Measurements from ENCODE around the gene DCC. TPM values are rescaled to one million over a fixed set of nuclear protein-coding genes. Genes with fewer than 3 reads are reported as not detected.

DCC gene
- total and polyA plus RNA-seq, 2 experiments from 2014 or later, result not detected

DNA sequence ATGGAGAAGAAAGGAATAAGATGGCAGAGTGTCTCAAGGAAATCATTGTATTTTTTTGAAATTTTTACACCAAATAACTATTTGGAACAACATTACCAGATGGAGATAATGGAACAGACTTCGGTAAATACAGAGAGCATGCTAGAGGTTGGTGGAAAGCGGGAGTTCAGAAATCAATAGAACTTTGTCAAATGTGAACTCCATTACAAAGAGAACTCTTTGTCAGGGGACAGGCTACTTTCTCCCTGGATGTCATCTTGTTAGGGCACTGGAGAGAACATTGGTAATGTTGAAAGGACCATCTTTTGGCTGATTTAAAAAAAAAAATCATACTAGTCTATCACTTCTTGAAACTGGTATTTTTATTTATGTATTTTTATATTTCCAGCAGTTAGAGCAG lies 30.8 kb downstream of the DCC start:
- no peaks in the 10 kb centered on the region for H4K20me1 ChIP-seq (ENCODE audit: insufficient read depth)
- no peak overlapping the region for H2AFZ ChIP-seq
- no peak overlapping the region for H3K9ac ChIP-seq
- H3K4me3 ChIP-seq, result no peak overlapping the region
- H3K27ac ChIP-seq, result no peak overlapping the region
- in situ Hi-C loops (cut with MboI), result no loop called here
- no peaks in the 10 kb centered on the region for H3K4me1 ChIP-seq (ENCODE audit: insufficient read depth)
- DNase-seq, result no peak
- no peaks in the 10 kb centered on the region for H3K79me2 ChIP-seq (ENCODE audit: insufficient read depth)
- H3F3A ChIP-seq (ENCODE audit: insufficient read depth), result no peaks in the 10 kb centered on the region
- no peak overlapping the region for H3K4me2 ChIP-seq (ENCODE audit: unreplicated experiment)
- 60 to 62% methylated on average over 2 of the region's 2 CpGs for WGBS, 2 experiments (ENCODE audit: low coverage in 1 of 2, low lambda C conversion rate in 2 of 2, missing lambda C conversion rate in 2 of 2)
- no peaks in the 10 kb centered on the region for H3K36me3 ChIP-seq (ENCODE audit: low read depth)
- H3K27me3 ChIP-seq (replicated peaks; ENCODE audit: insufficient read depth), result no peaks in the 10 kb centered on the region
- TF ChIP-seq EZH2 (IDR thresholded peaks at IDR 0.05; ENCODE audit: insufficient read depth, poor library complexity, severe bottlenecking), result no peak
- TF ChIP-seq EZH2phosphoT487 (IDR thresholded peaks at IDR 0.05; ENCODE audit: insufficient read depth, low read depth), result no peak
- no peaks in the 10 kb centered on the region for H3K9me2 ChIP-seq (ENCODE audit: insufficient read depth)
- H3K9me3 ChIP-seq (ENCODE audit: low read depth), result no peaks in the 10 kb centered on the region

- DNase-seq, result no peak
Measured at GRCh38 chr18:52376104-52376503, 36.1 kb downstream of the DCC start.

GRCh38 chr18:52377094-52377493 lies 37.1 kb downstream of the DCC start:
- H3K4me1 ChIP-seq (ENCODE audit: insufficient read depth), result no peaks in the 10 kb centered on the region
- no peak overlapping the region for H2AFZ ChIP-seq
- DNase-seq, result no peak
- TF ChIP-seq EZH2 (IDR thresholded peaks at IDR 0.05; ENCODE audit: insufficient read depth, poor library complexity, severe bottlenecking) (no peak), EZH2phosphoT487 (IDR thresholded peaks at IDR 0.05; ENCODE audit: insufficient read depth, low read depth) (no peak)
- no peak overlapping the region for H3K4me3 ChIP-seq
- H3K4me2 ChIP-seq (ENCODE audit: unreplicated experiment), result no peak overlapping the region
- no peaks in the 10 kb centered on the region for H3K27me3 ChIP-seq (replicated peaks; ENCODE audit: insufficient read depth)
- H4K20me1 ChIP-seq (ENCODE audit: insufficient read depth), result no peaks in the 10 kb centered on the region
- H3K79me2 ChIP-seq (ENCODE audit: insufficient read depth), result no peaks in the 10 kb centered on the region
- no peaks in the 10 kb centered on the region for H3F3A ChIP-seq (ENCODE audit: insufficient read depth)
- no peaks in the 10 kb centered on the region for H3K36me3 ChIP-seq (ENCODE audit: low read depth)
- no peaks in the 10 kb centered on the region for H3K9me2 ChIP-seq (ENCODE audit: insufficient read depth)
- H3K9me3 ChIP-seq (ENCODE audit: low read depth), result no peaks in the 10 kb centered on the region
- in situ Hi-C loops (cut with MboI), result loop anchor here (25.0 kb wide), 1 partner anchor 90 kb away; no protein-coding TSS in a partner anchor
- H3K9ac ChIP-seq, result no peak overlapping the region
- H3K27ac ChIP-seq, result no peak overlapping the region

More at GRCh38 chr18:52376104-52376503, 36.1 kb downstream of the DCC start:
- H2AFZ ChIP-seq, result no peak overlapping the region
- no peak overlapping the region for H3K4me3 ChIP-seq
- H3K9me3 ChIP-seq (ENCODE audit: low read depth), result no peaks in the 10 kb centered on the region
- no peaks in the 10 kb centered on the region for H4K20me1 ChIP-seq (ENCODE audit: insufficient read depth)
- H3K27ac ChIP-seq, result no peak overlapping the region
- no peaks in the 10 kb centered on the region for H3K27me3 ChIP-seq (replicated peaks; ENCODE audit: insufficient read depth)
- no peaks in the 10 kb centered on the region for H3K79me2 ChIP-seq (ENCODE audit: insufficient read depth)
- no peaks in the 10 kb centered on the region for H3F3A ChIP-seq (ENCODE audit: insufficient read depth)
- in situ Hi-C loops (cut with MboI), result loop anchor here (25.0 kb wide), 1 partner anchor 89 kb away; no protein-coding TSS in a partner anchor
- H3K9ac ChIP-seq, result no peak overlapping the region
- no peak overlapping the region for H3K4me2 ChIP-seq (ENCODE audit: unreplicated experiment)
- TF ChIP-seq EZH2phosphoT487 (IDR thresholded peaks at IDR 0.05; ENCODE audit: insufficient read depth, low read depth) (no peak), EZH2 (IDR thresholded peaks at IDR 0.05; ENCODE audit: insufficient read depth, poor library complexity, severe bottlenecking) (no peak)
- no peaks in the 10 kb centered on the region for H3K9me2 ChIP-seq (ENCODE audit: insufficient read depth)
- no peaks in the 10 kb centered on the region for H3K36me3 ChIP-seq (ENCODE audit: low read depth)
- H3K4me1 ChIP-seq (ENCODE audit: insufficient read depth), result no peaks in the 10 kb centered on the region
- WGBS, 2 experiments (ENCODE audit: low coverage in 1 of 2, low lambda C conversion rate in 2 of 2, missing lambda C conversion rate in 2 of 2), result 0 to 5% methylated on average over 1 of the region's 1 CpG

DNA sequence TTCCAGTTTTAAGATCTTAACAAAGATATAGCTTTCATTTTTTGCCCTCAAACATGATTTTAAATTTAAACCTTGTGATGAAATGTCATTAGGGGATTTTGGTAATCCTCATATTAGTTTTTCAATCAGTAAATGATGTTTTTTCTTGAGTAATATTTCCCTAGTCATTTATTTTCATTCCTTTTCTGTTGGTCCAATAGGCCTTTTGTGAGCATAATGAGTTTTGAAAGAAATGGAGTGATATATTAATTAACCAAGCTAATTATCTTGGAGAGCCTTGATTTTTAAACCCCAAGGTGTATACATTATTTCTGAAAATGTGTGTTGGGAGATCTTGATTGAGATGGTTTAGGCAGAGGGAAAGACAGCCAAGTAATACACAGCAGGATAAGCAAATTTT lies 46.3 kb downstream of the DCC start:
- H2AFZ ChIP-seq, result no peak overlapping the region
- no peak for DNase-seq
- in situ Hi-C loops (cut with MboI), result loop anchor here (25.0 kb wide), 1 partner anchor 99 kb away; no protein-coding TSS in a partner anchor
- no peak overlapping the region for H3K9ac ChIP-seq
- no peaks in the 10 kb centered on the region for H3K27me3 ChIP-seq (replicated peaks; ENCODE audit: insufficient read depth)
- TF ChIP-seq EZH2 (IDR thresholded peaks at IDR 0.05; ENCODE audit: insufficient read depth, poor library complexity, severe bottlenecking) (no peak), EZH2phosphoT487 (IDR thresholded peaks at IDR 0.05; ENCODE audit: insufficient read depth, low read depth) (no peak)
- H3K4me3 ChIP-seq, result no peak overlapping the region
- no peaks in the 10 kb centered on the region for H3K9me3 ChIP-seq (ENCODE audit: low read depth)
- H3K27ac ChIP-seq, result no peak overlapping the region
- H3K79me2 ChIP-seq (ENCODE audit: insufficient read depth), result no peaks in the 10 kb centered on the region
- H3F3A ChIP-seq (ENCODE audit: insufficient read depth), result no peaks in the 10 kb centered on the region
- H3K4me1 ChIP-seq (ENCODE audit: insufficient read depth), result no peaks in the 10 kb centered on the region
- H4K20me1 ChIP-seq (ENCODE audit: insufficient read depth), result no peaks in the 10 kb centered on the region
- no peak overlapping the region for H3K4me2 ChIP-seq (ENCODE audit: unreplicated experiment)
- H3K9me2 ChIP-seq (ENCODE audit: insufficient read depth), result no peaks in the 10 kb centered on the region
- H3K36me3 ChIP-seq (ENCODE audit: low read depth), result no peaks in the 10 kb centered on the region

DNA sequence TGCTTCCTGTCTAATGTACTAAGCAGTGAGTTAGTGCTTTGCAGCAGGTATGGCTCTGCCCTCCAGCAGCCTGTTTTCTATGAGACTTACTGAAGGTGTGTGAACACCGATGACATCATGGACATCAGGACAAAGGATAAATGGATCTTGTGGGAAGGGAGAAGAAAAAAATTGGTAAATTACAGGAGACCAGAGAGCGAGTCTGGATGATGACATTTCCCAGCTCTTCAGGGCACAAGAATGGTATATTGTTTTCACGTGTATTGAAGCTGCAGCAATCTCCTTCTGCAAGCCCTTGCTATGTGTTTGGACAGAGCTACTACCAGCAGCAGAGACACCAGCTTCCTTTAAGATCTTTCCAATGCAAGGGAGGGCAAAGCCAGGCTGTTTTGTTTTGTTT lies 47.2 kb downstream of the DCC start:
- Histone ChIP-seq H2AFZ (no peak overlapping the region), H4K20me1 (ENCODE audit: insufficient read depth) (no peaks in the 10 kb centered on the region), H3K27me3 (replicated peaks; ENCODE audit: insufficient read depth) (no peaks in the 10 kb centered on the region), H3K9me2 (ENCODE audit: insufficient read depth) (no peaks in the 10 kb centered on the region), H3K36me3 (ENCODE audit: low read depth) (no peaks in the 10 kb centered on the region), H3K4me2 (ENCODE audit: unreplicated experiment) (no peak overlapping the region), H3K4me1 (ENCODE audit: insufficient read depth) (no peaks in the 10 kb centered on the region), H3K4me3 (no peak overlapping the region), H3K27ac (no peak overlapping the region), H3F3A (ENCODE audit: insufficient read depth) (no peaks in the 10 kb centered on the region), H3K9me3 (ENCODE audit: low read depth) (no peaks in the 10 kb centered on the region), H3K9ac (no peak overlapping the region), H3K79me2 (ENCODE audit: insufficient read depth) (no peaks in the 10 kb centered on the region)
- in situ Hi-C loops (cut with MboI), result loop anchor here (25.0 kb wide), 1 partner anchor 100 kb away; no protein-coding TSS in a partner anchor
- WGBS, 2 experiments (ENCODE audit: low coverage in 1 of 2, low lambda C conversion rate in 2 of 2, missing lambda C conversion rate in 2 of 2), result 38 to 41% methylated on average over 3 of the region's 3 CpGs
- DNase-seq, result no peak
- no peak for TF ChIP-seq EZH2phosphoT487 (IDR thresholded peaks at IDR 0.05; ENCODE audit: insufficient read depth, low read depth)
- no peak for TF ChIP-seq EZH2 (IDR thresholded peaks at IDR 0.05; ENCODE audit: insufficient read depth, poor library complexity, severe bottlenecking)
